ENCODE data around the gene FOXQ1.

GRCh38 chr6:1298768-1299167 lies 13.1 kb upstream of the FOXQ1 start:
- TF ChIP-seq, protein P1, sequence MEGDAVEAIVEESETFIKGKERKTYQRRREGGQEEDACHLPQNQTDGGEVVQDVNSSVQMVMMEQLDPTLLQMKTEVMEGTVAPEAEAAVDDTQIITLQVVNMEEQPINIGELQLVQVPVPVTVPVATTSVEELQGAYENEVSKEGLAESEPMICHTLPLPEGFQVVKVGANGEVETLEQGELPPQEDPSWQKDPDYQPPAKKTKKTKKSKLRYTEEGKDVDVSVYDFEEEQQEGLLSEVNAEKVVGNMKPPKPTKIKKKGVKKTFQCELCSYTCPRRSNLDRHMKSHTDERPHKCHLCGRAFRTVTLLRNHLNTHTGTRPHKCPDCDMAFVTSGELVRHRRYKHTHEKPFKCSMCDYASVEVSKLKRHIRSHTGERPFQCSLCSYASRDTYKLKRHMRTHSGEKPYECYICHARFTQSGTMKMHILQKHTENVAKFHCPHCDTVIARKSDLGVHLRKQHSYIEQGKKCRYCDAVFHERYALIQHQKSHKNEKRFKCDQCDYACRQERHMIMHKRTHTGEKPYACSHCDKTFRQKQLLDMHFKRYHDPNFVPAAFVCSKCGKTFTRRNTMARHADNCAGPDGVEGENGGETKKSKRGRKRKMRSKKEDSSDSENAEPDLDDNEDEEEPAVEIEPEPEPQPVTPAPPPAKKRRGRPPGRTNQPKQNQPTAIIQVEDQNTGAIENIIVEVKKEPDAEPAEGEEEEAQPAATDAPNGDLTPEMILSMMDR (conservative IDR thresholded peaks at IDR 0.05): no peak
- no peak for TF ChIP-seq EZH2 (IDR thresholded peaks at IDR 0.05; ENCODE audit: low read depth)

Data from PC-9 (cell line).